ENCODE measurements around the gene NISCH.
"Not testable (repeated sequence)": the region's sequence is repeated elsewhere in the genome, so short reads cannot be mapped to it uniquely, and the experiment has no call there.

NISCH gene

GRCh38 chr3:52517796-52518722 is 62.7 kb downstream of the NISCH start:
- no peak for FAIRE-seq

- FAIRE-seq, result no peak
These were observed 63.5 kb downstream of the NISCH start for GRCh38 chr3:52518723-52519444.

GRCh38 chr3:52519445-52520140 is 64.2 kb downstream of the NISCH start:
- FAIRE-seq, result no peak

- FAIRE-seq, result no peak
These were observed 64.8 kb downstream of the NISCH start for GRCh38 chr3:52520141-52520667.

GRCh38 chr3:52520716-52521487 is 65.5 kb downstream of the NISCH start:
- no peak for FAIRE-seq

GRCh38 chr3:52521488-52521824 is 66.1 kb downstream of the NISCH start:
- FAIRE-seq, result no peak

GRCh38 chr3:52521881-52522650 is 66.7 kb downstream of the NISCH start:
- FAIRE-seq, result no peak

GRCh38 chr3:52522651-52523251 is 67.3 kb downstream of the NISCH start:
- no peak for FAIRE-seq

- no peak for FAIRE-seq
These were observed 68.2 kb downstream of the NISCH start for GRCh38 chr3:52523386-52524257.

- no peak for FAIRE-seq
These were observed 68.9 kb downstream of the NISCH start for GRCh38 chr3:52524258-52524751.

- FAIRE-seq, result no peak
These were observed 69.6 kb downstream of the NISCH start for GRCh38 chr3:52524752-52525679.

- FAIRE-seq, result no peak
These were observed 70.5 kb downstream of the NISCH start for GRCh38 chr3:52525680-52526561.

- not testable (repeated sequence) for FAIRE-seq
These were observed 71.3 kb downstream of the NISCH start for GRCh38 chr3:52526671-52527038.

- no peak for FAIRE-seq
These were observed 71.8 kb downstream of the NISCH start for GRCh38 chr3:52527039-52527731.

- no peak for FAIRE-seq
These were observed 72.6 kb downstream of the NISCH start for GRCh38 chr3:52527732-52528585.
